Gastroesophageal sphincter (tissue), 3 donors: ENCODE data around the gene CTAG1A.
"Not testable (repeated sequence)": the region's sequence is repeated elsewhere in the genome, so short reads cannot be mapped to it uniquely, and the experiment has no call there.

Experiments used
- POLR2AphosphoS5 ChIP-seq: sonication (generic); formaldehyde crosslinking; IDR thresholded peaks from one replicate; pipeline ENCODE4 v1.6.1; 2017; ENCODE audit warnings: antibody characterized with exemption
- TF ChIP-seq, protein P1 (sequence below), 4 experiments: fragments of 200-600 bp in 2 of 4; fragments of 450-650 bp in 2 of 4; sonication (generic) in 1 of 4; IDR thresholded peaks; one replicate each; pipeline ENCODE4 v1.5.1; 2017 to 2019; ENCODE audit warnings: antibody characterized with exemption in 4 of 4, mild to moderate bottlenecking in 2 of 4, moderate library complexity in 2 of 4

DNA sequence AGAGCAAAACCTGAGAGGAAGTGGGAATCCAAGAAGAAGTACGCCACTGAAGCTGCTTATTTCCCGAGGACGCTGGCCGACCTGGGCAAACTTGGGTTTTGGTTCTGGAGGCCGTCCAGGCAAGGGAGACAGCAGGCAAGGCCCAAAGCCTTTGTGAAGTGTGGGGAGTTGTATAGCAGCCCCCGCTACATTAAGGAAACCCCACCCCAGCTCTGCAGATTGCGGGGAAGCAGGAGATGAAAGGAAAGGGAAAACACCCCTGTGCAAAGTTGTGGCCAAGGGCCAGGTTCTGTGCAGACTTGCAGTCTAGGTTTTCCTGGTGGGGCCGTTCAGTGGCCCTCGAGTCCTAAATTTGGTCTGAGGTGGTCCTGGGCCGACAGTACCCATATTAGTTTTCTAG is 11.9 kb upstream of the CTAG1A start:
- TF ChIP-seq POLR2AphosphoS5, result not testable (repeated sequence)
- TF ChIP-seq, protein P1, sequence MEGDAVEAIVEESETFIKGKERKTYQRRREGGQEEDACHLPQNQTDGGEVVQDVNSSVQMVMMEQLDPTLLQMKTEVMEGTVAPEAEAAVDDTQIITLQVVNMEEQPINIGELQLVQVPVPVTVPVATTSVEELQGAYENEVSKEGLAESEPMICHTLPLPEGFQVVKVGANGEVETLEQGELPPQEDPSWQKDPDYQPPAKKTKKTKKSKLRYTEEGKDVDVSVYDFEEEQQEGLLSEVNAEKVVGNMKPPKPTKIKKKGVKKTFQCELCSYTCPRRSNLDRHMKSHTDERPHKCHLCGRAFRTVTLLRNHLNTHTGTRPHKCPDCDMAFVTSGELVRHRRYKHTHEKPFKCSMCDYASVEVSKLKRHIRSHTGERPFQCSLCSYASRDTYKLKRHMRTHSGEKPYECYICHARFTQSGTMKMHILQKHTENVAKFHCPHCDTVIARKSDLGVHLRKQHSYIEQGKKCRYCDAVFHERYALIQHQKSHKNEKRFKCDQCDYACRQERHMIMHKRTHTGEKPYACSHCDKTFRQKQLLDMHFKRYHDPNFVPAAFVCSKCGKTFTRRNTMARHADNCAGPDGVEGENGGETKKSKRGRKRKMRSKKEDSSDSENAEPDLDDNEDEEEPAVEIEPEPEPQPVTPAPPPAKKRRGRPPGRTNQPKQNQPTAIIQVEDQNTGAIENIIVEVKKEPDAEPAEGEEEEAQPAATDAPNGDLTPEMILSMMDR (IDR thresholded peaks at IDR 0.05), result not testable (repeated sequence)
